ENCODE results near the gene ZNF618.

The ZNF618 gene

DNA sequence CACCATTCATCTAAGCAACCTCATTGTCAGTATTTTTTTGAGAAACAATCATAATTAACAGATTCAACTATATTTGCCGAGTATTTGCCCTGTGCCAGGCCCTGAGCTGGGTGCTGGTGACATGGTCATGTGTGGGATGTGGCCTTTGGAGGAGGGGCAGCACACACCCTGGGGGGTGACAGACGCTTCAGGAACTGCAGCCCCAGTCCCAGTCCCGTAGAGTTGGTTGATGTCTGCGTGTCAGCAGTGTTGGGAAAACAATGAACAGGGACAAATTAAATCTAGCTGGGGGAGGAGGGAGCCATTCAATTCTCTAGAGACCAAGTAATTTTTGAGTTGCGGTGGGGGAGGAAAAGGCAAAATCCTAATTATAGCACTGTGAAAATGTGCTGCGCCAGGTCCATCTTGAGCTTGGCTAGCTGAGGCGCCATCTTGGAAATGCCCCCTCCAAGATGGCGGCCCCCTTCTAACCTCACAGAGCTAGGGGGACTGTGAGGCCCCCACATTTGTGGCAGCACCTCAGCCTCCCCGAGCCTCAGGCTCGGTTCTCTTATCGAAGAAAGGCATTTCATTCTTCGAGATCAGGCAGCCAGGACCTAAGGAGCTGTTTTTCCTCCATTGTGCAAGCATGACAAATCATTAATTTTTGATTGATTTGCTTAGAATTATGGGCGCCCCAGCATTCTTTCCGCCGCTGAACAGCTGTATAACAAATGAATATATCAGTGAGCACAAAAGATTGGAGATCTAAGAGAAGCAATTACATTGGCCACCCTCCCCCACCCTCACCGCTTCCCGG is 87.8 kb downstream of the ZNF618 start:
- H2AFZ ChIP-seq (ENCODE audit: low read length): no peak overlapping the region
- no peaks in the 10 kb centered on the region for H3F3A ChIP-seq (ENCODE audit: low read depth)
- TF ChIP-seq, protein P1, sequence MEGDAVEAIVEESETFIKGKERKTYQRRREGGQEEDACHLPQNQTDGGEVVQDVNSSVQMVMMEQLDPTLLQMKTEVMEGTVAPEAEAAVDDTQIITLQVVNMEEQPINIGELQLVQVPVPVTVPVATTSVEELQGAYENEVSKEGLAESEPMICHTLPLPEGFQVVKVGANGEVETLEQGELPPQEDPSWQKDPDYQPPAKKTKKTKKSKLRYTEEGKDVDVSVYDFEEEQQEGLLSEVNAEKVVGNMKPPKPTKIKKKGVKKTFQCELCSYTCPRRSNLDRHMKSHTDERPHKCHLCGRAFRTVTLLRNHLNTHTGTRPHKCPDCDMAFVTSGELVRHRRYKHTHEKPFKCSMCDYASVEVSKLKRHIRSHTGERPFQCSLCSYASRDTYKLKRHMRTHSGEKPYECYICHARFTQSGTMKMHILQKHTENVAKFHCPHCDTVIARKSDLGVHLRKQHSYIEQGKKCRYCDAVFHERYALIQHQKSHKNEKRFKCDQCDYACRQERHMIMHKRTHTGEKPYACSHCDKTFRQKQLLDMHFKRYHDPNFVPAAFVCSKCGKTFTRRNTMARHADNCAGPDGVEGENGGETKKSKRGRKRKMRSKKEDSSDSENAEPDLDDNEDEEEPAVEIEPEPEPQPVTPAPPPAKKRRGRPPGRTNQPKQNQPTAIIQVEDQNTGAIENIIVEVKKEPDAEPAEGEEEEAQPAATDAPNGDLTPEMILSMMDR (conservative IDR thresholded peaks at IDR 0.05; ENCODE audit: low read length): no peak
- no peak for TF ChIP-seq EZH2phosphoT487 (IDR thresholded peaks at IDR 0.05; ENCODE audit: borderline replicate concordance)
- no peaks in the 10 kb centered on the region for H3K9me3 ChIP-seq (ENCODE audit: insufficient read depth, low read depth, low read length)
- peaks cover 11% of the 10 kb centered on the region; the same call in 1 of the 2 replicates for H3K36me3 ChIP-seq (ENCODE audit: insufficient read depth, low read length)
- no peaks in the 10 kb centered on the region for H3K27me3 ChIP-seq (ENCODE audit: insufficient read depth, low read length, poor library complexity, severe bottlenecking)
- H3K4me1 ChIP-seq (ENCODE audit: insufficient read depth, low read length, poor library complexity, severe bottlenecking): no peaks in the 10 kb centered on the region
- H3K79me2 ChIP-seq (ENCODE audit: insufficient read depth, low read length): peaks cover 3% of the 10 kb centered on the region; the same call in 1 of the 2 replicates
- H4K20me1 ChIP-seq (ENCODE audit: insufficient read depth, low read length, poor library complexity, severe bottlenecking): peaks cover 6% of the 10 kb centered on the region
- H3K4me3 ChIP-seq (ENCODE audit: low read length, poor library complexity, severe bottlenecking): no peak overlapping the region
- H3K9me2 ChIP-seq (replicated peaks; ENCODE audit: low read depth, low read length): no peaks in the 10 kb centered on the region
- no peak overlapping the region for H3K9ac ChIP-seq (ENCODE audit: low read depth, low read length, poor library complexity, severe bottlenecking)
- no peak overlapping the region for H3K4me2 ChIP-seq (ENCODE audit: low read depth, low read length, poor library complexity, severe bottlenecking)

DNA sequence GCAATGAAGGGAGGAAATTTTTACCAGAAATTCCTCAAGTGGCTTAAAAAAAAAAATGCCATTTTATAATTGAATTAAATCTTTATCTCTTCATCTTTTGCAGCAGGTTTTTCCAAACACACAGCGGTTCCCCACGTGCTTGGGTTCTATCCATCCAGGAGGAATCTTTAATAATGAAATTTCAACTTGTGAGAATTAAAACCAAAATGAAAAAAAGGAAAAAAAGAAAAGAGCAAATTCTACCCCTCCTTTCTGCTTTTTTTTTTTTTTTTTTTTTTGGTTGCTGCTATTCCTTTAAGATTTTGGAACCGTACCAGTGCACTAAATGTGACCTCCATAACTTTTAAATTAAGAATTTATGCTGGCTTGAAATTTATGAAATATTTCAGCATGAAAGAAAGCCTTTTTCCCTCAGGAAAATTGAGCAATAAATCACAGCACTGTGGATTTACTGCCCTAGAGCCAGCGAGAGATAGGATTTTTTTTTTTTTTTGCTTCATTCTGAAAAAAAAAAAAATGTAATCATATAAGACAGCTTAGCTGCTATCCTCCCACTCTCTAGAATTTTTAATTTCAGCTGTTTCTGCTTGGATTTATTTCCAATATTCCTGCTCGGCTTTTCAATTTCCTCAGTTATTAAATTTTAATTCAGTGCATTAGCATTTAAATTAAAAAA is 88.5 kb downstream of the ZNF618 start:
- TF ChIP-seq, protein P1 (conservative IDR thresholded peaks at IDR 0.05; ENCODE audit: low read length): no peak
- no peak for TF ChIP-seq EZH2phosphoT487 (IDR thresholded peaks at IDR 0.05; ENCODE audit: borderline replicate concordance)
- H4K20me1 ChIP-seq (ENCODE audit: insufficient read depth, low read length, poor library complexity, severe bottlenecking): peaks cover 6% of the 10 kb centered on the region
- H3K9me3 ChIP-seq (ENCODE audit: insufficient read depth, low read depth, low read length): no peaks in the 10 kb centered on the region
- H3K79me2 ChIP-seq (ENCODE audit: insufficient read depth, low read length): peaks cover 4% of the 10 kb centered on the region; the same call in 1 of the 2 replicates
- H3F3A ChIP-seq (ENCODE audit: low read depth): no peaks in the 10 kb centered on the region
- H3K9me2 ChIP-seq (replicated peaks; ENCODE audit: low read depth, low read length): no peaks in the 10 kb centered on the region
- H3K27me3 ChIP-seq (ENCODE audit: insufficient read depth, low read length, poor library complexity, severe bottlenecking): no peaks in the 10 kb centered on the region
- H3K4me3 ChIP-seq (ENCODE audit: low read length, poor library complexity, severe bottlenecking): no peak overlapping the region
- peaks cover 18% of the 10 kb centered on the region; the same call in 1 of the 2 replicates for H3K36me3 ChIP-seq (ENCODE audit: insufficient read depth, low read length)
- no peak overlapping the region for H2AFZ ChIP-seq (ENCODE audit: low read length)
- no peaks in the 10 kb centered on the region for H3K4me1 ChIP-seq (ENCODE audit: insufficient read depth, low read length, poor library complexity, severe bottlenecking)
- H3K4me2 ChIP-seq (ENCODE audit: low read depth, low read length, poor library complexity, severe bottlenecking): no peak overlapping the region
- no peak overlapping the region for H3K9ac ChIP-seq (ENCODE audit: low read depth, low read length, poor library complexity, severe bottlenecking)

DNA sequence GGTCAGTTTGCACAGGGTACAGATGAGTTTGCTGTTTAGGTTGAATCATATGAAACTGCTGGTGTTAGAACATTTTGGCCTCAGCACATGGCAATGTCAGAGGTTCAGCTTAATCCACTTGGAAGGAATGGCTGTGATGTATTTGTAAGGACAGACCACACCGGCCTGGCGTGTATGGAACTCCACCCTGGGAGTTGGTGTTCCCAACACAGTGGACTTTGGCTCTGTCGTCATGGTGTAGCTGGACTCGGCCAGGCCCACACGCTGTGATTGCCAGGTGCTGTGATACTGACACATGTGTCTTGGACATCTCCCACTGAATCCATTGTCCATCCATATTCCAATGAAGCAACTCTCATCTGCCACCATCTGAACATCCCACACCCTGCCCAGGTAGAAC is 90.3 kb downstream of the ZNF618 start:
- Histone ChIP-seq H3F3A (ENCODE audit: low read depth) (no peaks in the 10 kb centered on the region), H3K36me3 (ENCODE audit: insufficient read depth, low read length) (peaks cover 25% of the 10 kb centered on the region; the same call in 1 of the 2 replicates), H3K9me3 (ENCODE audit: insufficient read depth, low read depth, low read length) (no peaks in the 10 kb centered on the region), H3K79me2 (ENCODE audit: insufficient read depth, low read length) (peaks cover 4% of the 10 kb centered on the region; the same call in 1 of the 2 replicates), H3K4me3 (ENCODE audit: low read length, poor library complexity, severe bottlenecking) (no peak overlapping the region), H3K4me2 (ENCODE audit: low read depth, low read length, poor library complexity, severe bottlenecking) (no peak overlapping the region), H3K9me2 (replicated peaks; ENCODE audit: low read depth, low read length) (no peaks in the 10 kb centered on the region), H3K9ac (ENCODE audit: low read depth, low read length, poor library complexity, severe bottlenecking) (no peak overlapping the region), H4K20me1 (ENCODE audit: insufficient read depth, low read length, poor library complexity, severe bottlenecking) (peaks cover 6% of the 10 kb centered on the region), H3K4me1 (ENCODE audit: insufficient read depth, low read length, poor library complexity, severe bottlenecking) (no peaks in the 10 kb centered on the region), H2AFZ (ENCODE audit: low read length) (no peak overlapping the region), H3K27me3 (ENCODE audit: insufficient read depth, low read length, poor library complexity, severe bottlenecking) (no peaks in the 10 kb centered on the region)
- TF ChIP-seq, protein P1 (conservative IDR thresholded peaks at IDR 0.05; ENCODE audit: low read length): no peak
- no peak for TF ChIP-seq EZH2phosphoT487 (IDR thresholded peaks at IDR 0.05; ENCODE audit: borderline replicate concordance)
